ENCODE data around the gene HOXC4.

The HOXC4 gene

DNA sequence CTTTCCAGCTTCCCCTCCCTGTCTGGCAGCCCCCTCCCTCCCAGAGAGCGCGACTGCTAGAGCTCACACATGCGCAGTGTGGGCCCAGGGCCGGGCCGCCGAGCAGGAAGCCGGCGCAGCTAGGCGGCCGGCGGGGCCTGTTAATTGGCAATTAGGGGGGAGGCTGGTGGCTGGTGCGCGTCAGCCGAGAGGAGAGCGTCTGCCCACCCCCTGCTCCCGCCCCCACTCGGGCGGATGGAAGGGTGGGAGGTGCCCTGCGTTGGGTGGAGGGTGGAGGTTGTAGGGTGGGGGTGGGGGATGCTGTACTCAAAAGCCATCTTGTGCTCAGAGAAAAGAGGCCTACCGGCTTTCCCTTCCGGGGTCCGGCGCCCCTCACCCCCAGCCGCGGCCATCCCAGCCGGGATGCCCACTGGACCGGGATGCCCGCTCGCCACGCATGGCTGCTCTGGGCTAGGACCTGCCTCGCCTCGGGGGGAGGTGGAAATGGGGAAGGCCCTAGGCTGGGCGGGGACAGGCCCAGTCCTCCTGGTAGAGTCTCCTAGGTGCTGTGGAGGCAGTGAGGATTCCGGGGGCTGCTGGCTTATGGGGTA, 35.7 kb upstream of the HOXC4 start:
- Histone ChIP-seq H3K9ac (ENCODE audit: low read length) (peak overlapping the region; percentile 22), H3K4me3 (ENCODE audit: low read length) (no peak overlapping the region), H3K27me3 (ENCODE audit: control insufficient read depth, insufficient read depth, low read length) (peaks cover 98% of the 10 kb centered on the region), H3K9me3 (ENCODE audit: control insufficient read depth, low read length) (no peaks in the 10 kb centered on the region), H3K36me3 (ENCODE audit: control insufficient read depth, insufficient read depth, low read length) (no peaks in the 10 kb centered on the region), H3K4me1 (ENCODE audit: control insufficient read depth, insufficient read depth, low read length) (peaks cover 31% of the 10 kb centered on the region)

DNA sequence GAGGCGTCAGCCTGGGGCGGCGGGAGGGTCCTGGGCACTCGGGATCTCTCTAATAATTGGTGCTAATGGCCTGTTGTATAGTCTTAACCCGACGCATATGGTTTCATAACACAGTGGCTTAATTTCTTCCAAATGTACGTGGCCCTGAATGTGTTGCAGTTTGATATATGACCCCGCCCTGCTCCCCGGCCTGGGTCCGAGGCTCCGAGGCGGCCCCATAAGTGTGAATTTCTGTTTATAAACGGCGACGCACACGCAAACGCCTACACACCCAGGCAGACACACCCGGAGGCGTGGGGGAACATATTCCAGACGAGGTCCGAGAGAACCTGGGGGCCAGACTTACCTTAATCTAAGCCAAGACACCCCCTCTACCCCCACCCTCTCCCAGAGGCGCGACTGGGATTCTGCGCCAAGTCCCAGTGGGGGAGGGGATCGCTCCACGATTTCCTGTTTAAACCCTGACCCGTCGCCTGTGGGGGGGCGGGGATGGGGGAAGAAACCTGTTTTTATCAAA, 35.1 kb upstream of the HOXC4 start:
- Histone ChIP-seq H3K9ac (ENCODE audit: low read length) (no peak overlapping the region), H3K36me3 (ENCODE audit: control insufficient read depth, insufficient read depth, low read length) (no peaks in the 10 kb centered on the region), H3K4me3 (ENCODE audit: low read length) (no peak overlapping the region), H3K27me3 (ENCODE audit: control insufficient read depth, insufficient read depth, low read length) (peaks cover 98% of the 10 kb centered on the region), H3K4me1 (ENCODE audit: control insufficient read depth, insufficient read depth, low read length) (peaks cover 31% of the 10 kb centered on the region), H3K9me3 (ENCODE audit: control insufficient read depth, low read length) (no peaks in the 10 kb centered on the region)

DNA sequence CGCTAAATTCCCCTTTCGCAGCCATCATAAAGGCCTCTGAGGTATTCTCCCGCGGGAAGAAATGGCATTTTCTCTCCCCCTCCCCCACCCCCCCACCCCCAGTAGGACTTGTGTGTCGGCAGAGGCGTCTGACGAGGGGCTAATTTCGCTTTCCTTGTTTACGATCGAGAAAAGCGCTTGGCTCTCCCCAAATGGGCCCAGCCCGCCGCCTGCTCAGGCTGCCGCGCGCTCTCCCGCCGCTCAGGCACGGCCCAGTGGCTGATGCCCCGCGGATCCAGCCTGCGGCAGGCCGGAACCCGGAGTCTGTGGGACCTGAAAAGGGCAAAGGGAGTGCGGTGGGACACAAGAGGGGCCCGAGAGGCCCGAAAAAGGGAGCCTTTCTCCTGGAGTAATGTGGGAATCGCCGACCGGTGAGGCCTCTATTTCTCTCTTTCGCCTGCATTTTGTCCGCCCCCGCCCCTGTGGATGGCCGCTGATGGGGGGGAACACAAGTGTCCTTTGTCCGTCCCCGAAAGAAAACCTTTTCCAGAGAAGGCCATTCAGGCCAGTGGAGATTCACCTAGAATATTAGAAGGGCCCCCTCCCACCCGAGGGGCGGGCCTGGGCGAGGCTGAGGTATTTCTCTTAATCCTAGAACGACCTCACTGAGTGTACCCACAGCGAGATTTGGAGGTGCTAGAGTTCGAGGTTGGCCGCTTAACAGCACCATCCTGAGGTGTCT, 34.4 kb upstream of the HOXC4 start:
- no peaks in the 10 kb centered on the region for H3K9me3 ChIP-seq (ENCODE audit: control insufficient read depth, low read length)
- peaks cover 98% of the 10 kb centered on the region for H3K27me3 ChIP-seq (ENCODE audit: control insufficient read depth, insufficient read depth, low read length)
- no peak overlapping the region for H3K4me3 ChIP-seq (ENCODE audit: low read length)
- H3K9ac ChIP-seq (ENCODE audit: low read length), result no peak overlapping the region
- no peaks in the 10 kb centered on the region for H3K36me3 ChIP-seq (ENCODE audit: control insufficient read depth, insufficient read depth, low read length)
- peaks cover 31% of the 10 kb centered on the region for H3K4me1 ChIP-seq (ENCODE audit: control insufficient read depth, insufficient read depth, low read length)

DNA sequence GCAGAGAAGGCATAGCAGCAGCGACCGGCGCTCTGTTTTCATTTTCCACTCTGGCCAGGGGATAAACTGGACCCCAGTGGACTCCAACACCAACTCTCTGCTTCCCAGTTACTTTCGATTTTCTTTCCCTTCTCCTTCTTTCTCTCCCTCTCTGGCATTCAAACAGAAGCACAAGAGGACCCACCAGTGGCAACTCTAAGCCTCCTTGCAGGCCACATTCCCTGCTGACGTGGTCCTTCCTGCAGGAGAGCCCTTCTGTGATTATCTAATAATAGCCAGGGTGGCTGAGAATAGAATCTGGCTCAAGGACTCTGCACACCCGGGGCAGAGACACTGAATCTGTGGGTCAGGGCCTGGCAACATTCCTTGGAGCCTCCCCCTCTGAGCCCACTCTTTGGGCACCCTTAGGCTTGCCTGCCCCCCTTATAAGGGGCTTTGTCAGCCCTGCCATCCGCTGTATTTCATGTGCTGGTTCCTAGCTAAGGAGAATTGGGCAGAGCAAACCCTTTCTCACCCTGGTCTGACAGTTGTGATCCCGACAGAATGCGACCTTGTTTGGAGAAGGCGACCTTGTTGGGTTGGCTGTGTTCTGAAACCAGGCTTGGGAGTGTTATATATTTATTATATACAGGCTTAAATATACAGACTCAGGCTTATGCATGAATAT, 33.6 kb upstream of the HOXC4 start:
- Histone ChIP-seq H3K9ac (ENCODE audit: low read length) (no peak overlapping the region), H3K36me3 (ENCODE audit: control insufficient read depth, insufficient read depth, low read length) (no peaks in the 10 kb centered on the region), H3K4me1 (ENCODE audit: control insufficient read depth, insufficient read depth, low read length) (peaks cover 28% of the 10 kb centered on the region), H3K9me3 (ENCODE audit: control insufficient read depth, low read length) (no peaks in the 10 kb centered on the region), H3K4me3 (ENCODE audit: low read length) (no peak overlapping the region), H3K27me3 (ENCODE audit: control insufficient read depth, insufficient read depth, low read length) (peaks cover 98% of the 10 kb centered on the region)

DNA sequence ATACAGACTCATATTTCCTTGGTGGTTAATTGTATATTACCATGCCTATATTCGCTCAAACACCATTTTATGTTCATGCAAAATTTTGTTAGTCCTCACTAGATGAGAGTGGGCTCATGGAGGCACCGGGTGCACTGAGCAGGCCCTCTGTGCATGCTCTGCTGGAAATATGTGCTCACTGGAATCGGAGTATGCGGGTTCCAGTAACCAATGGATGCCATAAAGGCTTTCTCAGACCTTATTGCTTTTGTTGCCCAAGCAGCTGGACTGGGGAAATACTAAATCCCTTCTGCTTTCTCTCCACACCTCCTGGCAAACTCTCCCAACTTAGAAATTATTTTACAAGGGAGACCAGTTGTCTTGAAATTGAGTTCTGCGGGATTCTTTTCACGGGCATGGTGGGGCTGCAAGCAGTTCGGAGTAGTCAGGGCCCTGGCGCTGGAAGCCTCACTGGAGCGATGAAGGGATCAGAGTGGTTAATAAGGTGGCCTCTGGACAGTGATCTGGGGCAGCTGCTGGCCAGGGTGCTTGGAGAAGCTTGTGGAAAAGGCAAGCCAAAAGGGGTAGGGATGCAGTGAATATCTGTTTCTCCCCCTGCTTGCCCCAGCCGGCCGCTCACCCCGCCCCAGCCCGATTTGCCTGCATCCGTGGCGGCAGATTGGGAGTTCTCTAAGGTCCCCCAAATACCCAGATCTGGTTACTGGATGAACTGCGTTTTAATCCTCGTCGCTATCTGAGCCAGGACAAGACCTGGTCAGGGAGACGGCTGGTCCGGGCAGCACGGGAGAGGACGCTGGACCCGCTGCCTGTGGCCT, 32.8 kb upstream of the HOXC4 start:
- Histone ChIP-seq H3K4me3 (ENCODE audit: low read length) (no peak overlapping the region), H3K4me1 (ENCODE audit: control insufficient read depth, insufficient read depth, low read length) (peaks cover 22% of the 10 kb centered on the region), H3K9me3 (ENCODE audit: control insufficient read depth, low read length) (no peaks in the 10 kb centered on the region), H3K27me3 (ENCODE audit: control insufficient read depth, insufficient read depth, low read length) (peaks cover 98% of the 10 kb centered on the region), H3K9ac (ENCODE audit: low read length) (no peak overlapping the region), H3K36me3 (ENCODE audit: control insufficient read depth, insufficient read depth, low read length) (no peaks in the 10 kb centered on the region)

DNA sequence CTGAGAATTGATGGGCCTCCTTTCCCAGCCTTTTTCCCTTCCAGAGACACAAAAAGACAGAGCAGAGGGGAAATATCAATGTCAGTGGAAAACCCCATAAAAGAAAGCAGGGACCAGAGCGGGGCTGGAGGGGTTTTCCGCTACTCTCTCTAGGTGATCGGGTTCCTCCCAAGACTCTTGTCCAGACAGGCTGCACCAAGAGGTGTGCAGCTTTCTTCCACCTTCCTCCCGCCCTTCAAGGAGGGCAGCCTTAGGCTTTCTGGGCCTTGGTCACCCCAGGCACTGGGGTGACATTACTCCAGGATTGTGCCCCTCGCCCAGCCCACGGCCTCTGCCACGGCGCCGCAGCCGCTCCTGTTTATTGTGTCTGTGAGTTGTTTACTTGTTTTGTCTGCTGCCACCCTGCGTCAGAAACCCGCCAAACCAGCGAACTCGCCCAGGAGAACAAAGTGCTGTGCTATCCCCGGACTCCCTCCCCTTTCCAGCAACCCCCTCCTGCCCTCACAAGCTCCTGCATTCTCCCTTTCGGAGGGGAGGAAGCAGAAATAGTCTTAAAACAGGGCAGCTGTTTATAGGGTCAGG, 32.1 kb upstream of the HOXC4 start:
- H3K27me3 ChIP-seq (ENCODE audit: control insufficient read depth, insufficient read depth, low read length), result peaks cover 99% of the 10 kb centered on the region
- peaks cover 22% of the 10 kb centered on the region for H3K4me1 ChIP-seq (ENCODE audit: control insufficient read depth, insufficient read depth, low read length)
- H3K9ac ChIP-seq (ENCODE audit: low read length), result no peak overlapping the region
- H3K9me3 ChIP-seq (ENCODE audit: control insufficient read depth, low read length), result no peaks in the 10 kb centered on the region
- no peak overlapping the region for H3K4me3 ChIP-seq (ENCODE audit: low read length)
- no peaks in the 10 kb centered on the region for H3K36me3 ChIP-seq (ENCODE audit: control insufficient read depth, insufficient read depth, low read length)

DNA sequence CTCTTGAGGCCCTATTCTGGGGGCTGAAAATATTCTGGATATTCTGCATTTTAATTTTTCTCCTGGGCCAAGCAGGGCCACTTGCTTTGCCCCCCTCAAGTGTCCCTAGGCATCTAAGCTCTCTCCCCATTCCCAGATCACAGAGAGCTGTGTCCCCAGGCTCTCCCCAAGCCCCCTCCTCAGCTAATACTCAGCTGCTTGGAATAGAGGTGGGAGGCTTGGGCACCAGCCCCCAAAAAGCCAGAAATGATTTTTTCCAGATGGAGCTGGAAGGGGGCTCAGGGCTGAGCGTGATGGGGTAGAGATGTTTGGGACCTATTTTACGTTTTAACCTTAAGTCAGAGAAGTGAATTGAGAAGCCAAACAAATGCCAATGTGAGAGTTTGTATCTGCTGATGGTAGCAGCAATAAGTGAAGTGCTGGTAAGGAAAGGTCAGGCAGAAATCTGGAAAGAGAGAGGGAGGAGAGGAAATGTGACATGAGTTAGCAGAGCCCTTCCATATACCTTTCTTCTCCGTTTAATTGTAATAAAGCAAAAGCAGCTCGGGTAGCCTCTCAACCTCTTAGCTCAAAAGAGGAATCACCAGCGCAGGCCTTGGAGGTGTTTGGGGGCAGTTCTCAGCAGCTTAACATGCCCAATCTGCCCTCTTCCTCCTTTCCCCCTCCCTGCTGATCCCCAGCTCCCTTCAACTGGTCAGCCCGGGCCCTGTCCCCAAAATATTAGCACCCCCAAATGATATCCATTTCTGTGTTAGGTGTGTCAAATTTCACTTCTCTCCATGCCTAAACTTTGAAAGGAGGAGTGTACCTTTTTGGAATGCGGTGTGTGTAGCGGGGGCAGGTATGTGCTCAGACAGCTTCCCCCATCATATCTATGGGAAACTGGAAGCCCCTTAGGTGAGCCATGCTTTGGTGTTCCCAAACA, 30.4 kb upstream of the HOXC4 start:
- peaks cover 98% of the 10 kb centered on the region for H3K27me3 ChIP-seq (ENCODE audit: control insufficient read depth, insufficient read depth, low read length)

DNA sequence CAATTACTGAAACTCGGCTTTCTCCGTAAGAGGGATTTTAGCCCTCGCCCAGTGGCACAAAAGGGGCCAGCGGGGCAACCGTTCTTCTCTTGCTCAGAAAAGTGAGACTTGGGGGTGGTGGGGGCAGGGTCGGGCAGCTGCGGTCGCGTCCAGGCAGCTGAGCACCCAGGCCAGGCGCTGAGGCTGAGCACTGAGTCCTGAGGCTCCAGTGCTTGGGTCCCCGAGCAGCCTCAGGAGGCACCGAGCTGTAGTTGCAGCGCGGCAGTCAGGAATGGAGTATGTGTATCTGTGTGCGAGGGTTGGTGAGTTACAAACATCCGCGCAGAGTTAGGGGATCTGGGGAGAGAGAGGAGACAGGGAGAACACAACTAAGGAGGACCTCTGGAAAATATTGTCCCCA, 29.5 kb upstream of the HOXC4 start:
- Histone ChIP-seq H3K4me3 (ENCODE audit: low read length) (no peak overlapping the region), H3K27me3 (ENCODE audit: control insufficient read depth, insufficient read depth, low read length) (peaks cover 99% of the 10 kb centered on the region), H3K36me3 (ENCODE audit: control insufficient read depth, insufficient read depth, low read length) (no peaks in the 10 kb centered on the region), H3K4me1 (ENCODE audit: control insufficient read depth, insufficient read depth, low read length) (peaks cover 7% of the 10 kb centered on the region), H3K9ac (ENCODE audit: low read length) (no peak overlapping the region), H3K9me3 (ENCODE audit: control insufficient read depth, low read length) (no peaks in the 10 kb centered on the region)

More for the DNA sequence above, 30.4 kb upstream of the HOXC4 start:
- peaks cover 13% of the 10 kb centered on the region for H3K4me1 ChIP-seq (ENCODE audit: control insufficient read depth, insufficient read depth, low read length)
- H3K4me3 ChIP-seq (ENCODE audit: low read length), result no peak overlapping the region
- no peak overlapping the region for H3K9ac ChIP-seq (ENCODE audit: low read length)
- H3K9me3 ChIP-seq (ENCODE audit: control insufficient read depth, low read length), result no peaks in the 10 kb centered on the region
- no peaks in the 10 kb centered on the region for H3K36me3 ChIP-seq (ENCODE audit: control insufficient read depth, insufficient read depth, low read length)

DNA sequence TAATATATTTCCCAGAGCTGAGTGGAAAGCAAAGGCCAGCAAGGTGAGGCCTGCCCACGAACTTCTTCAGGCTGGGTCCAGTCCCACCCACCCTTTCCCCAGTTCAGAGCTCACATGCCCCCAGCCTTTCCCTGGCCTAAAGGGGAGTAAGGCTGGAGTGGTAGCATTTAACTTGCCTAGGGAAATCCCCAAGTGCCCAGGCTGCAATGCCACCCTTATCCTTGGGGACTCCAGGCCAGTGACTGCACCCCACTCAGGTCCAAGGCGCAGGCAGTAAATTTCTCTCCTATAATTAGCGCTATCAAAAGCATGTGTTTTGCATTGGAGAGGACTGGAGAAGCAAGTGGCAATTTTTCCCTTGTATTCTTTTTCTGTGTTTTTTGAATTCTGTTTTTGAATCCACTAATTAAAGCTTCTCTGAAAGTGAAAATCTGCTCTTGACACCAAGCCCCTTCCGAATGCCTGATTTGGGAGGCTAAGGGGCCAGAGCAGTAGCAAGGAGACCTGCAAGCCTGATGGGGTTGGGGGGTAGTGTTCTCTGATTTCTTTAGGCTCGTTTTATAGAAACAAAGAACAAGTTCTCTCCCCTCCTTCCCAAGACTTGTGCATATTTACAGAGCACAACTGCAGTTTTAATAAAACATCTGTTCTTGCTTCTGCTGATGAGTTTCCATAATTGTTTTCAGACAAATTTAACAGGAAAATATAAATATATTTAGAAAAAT, 28.9 kb upstream of the HOXC4 start:
- H3K9me3 ChIP-seq (ENCODE audit: control insufficient read depth, low read length), result no peaks in the 10 kb centered on the region
- H3K4me3 ChIP-seq (ENCODE audit: low read length), result no peak overlapping the region
- no peaks in the 10 kb centered on the region for H3K36me3 ChIP-seq (ENCODE audit: control insufficient read depth, insufficient read depth, low read length)
- peaks cover 97% of the 10 kb centered on the region for H3K27me3 ChIP-seq (ENCODE audit: control insufficient read depth, insufficient read depth, low read length)
- no peak overlapping the region for H3K9ac ChIP-seq (ENCODE audit: low read length)
- peaks cover under 1% of the 10 kb centered on the region for H3K4me1 ChIP-seq (ENCODE audit: control insufficient read depth, insufficient read depth, low read length)

DNA sequence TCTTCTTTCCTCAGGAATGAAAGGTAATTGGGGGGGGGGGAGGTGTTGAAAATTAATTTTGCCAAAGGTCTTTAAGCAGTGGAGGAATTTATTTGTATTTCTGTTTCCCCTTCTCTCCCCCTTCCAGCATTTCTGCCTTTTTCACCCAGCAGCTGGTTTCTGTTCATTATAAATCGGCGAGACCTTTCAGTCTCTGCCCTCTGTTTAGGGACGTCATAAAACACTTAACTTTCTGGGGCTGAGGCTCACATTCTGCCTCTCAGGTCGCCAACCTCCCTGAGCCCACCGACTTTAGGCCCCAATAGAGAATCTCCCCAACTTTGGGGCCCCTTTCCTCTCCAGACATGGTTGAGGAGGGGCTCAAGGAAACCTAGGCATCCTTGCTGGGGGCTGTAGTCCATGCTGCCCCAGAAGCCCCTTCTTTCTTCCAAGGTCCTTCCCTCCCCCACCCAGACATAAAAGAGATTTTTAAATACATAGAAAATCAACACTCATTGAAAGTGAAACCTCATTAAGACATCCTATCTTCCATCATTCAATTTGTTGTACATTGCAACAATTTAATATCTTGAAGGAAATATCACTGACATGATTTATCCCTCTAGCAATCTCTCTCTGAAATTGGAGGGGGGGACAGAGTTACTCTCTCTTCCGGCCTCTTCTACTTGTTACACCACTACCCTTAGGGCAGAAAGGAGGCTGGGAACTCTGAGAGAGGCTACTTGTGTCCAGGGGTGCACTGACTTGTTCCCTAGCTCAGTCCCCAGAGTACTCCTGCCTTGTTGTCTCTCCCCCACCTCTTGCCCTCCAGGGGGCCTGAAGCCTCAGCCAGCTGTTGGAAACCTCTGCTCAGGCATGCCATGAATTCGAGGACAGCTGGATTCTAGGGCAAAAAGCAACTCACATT, 27.9 kb upstream of the HOXC4 start:
- Histone ChIP-seq H3K27me3 (ENCODE audit: control insufficient read depth, insufficient read depth, low read length) (peaks cover 97% of the 10 kb centered on the region), H3K4me1 (ENCODE audit: control insufficient read depth, insufficient read depth, low read length) (no peaks in the 10 kb centered on the region), H3K9me3 (ENCODE audit: control insufficient read depth, low read length) (no peaks in the 10 kb centered on the region), H3K9ac (ENCODE audit: low read length) (no peak overlapping the region), H3K4me3 (ENCODE audit: low read length) (no peak overlapping the region), H3K36me3 (ENCODE audit: control insufficient read depth, insufficient read depth, low read length) (no peaks in the 10 kb centered on the region)
